CD4-positive, alpha-beta T cell (primary cell): ENCODE measurements around the gene COPA. TPM values are rescaled to one million over a fixed set of nuclear protein-coding genes. Genes with fewer than 3 reads are reported as not detected.

Source experiments
- ATAC-seq: fragments of 200-7000 bp; cut with Tn5 transposase; one replicate; pipeline ENCODE4 v1.10.0; 2022; ENCODE audit warnings: mild to moderate bottlenecking; ENCODE audit not compliant: poor library complexity
- CTCF ChIA-PET: fragments of 350-600 bp; sonication (Branson Sonifier 250); formaldehyde crosslinking; loops from one replicate; lab custom pipeline; 2021; ENCODE audit warnings: antibody characterized with exemption, inconsistent platforms; lab: Charles Lee
- POLR2A ChIA-PET: fragments of 350-600 bp; sonication (Branson Sonifier 250); formaldehyde crosslinking; loops from one replicate; lab custom pipeline; 2021; ENCODE audit warnings: antibody characterized with exemption, inconsistent platforms; lab: Charles Lee
- DNase-seq, 14 experiments: peaks; one replicate each; pipeline ENCODE4 v3.0.0-alpha.2; 2013 to 2020; ENCODE audit warnings: mixed read lengths in 2 of 14
- H3K27ac ChIP-seq, 2 donors: one replicate each; pipeline versions ENCODE4 v1.5.1 to v1.7.0; 2013; ENCODE audit warnings: low read length in 2 of 2, low read depth in 1 of 2, mild to moderate bottlenecking in 1 of 2
- H3K27me3 ChIP-seq, 2 experiments: 1 replicate in 1 of 2; 2 replicates in 1 of 2; pipeline versions ENCODE4 v1.6.1 to v1.7.0; 2013; ENCODE audit warnings: low read length in 2 of 2, control low read depth in 1 of 2, mild to moderate bottlenecking in 1 of 2, moderate library complexity in 1 of 2; ENCODE audit not compliant: insufficient read depth in 2 of 2, control insufficient read depth in 1 of 2
- H3K36me3 ChIP-seq: one replicate; pipeline ENCODE4 v1.6.1; 2013; ENCODE audit warnings: low read length, control low read depth; ENCODE audit not compliant: insufficient read depth
- H3K4me1 ChIP-seq: one replicate; pipeline ENCODE4 v1.6.1; 2013; ENCODE audit warnings: low read length, control low read depth; ENCODE audit not compliant: insufficient read depth
- H3K4me3 ChIP-seq: one replicate; pipeline ENCODE4 v1.5.1; 2013; ENCODE audit warnings: mild to moderate bottlenecking, low read length, moderate library complexity
- H3K9me3 ChIP-seq, 2 experiments: 1 replicate in 1 of 2; 2 replicates in 1 of 2; pipeline versions ENCODE4 v1.6.1 to v1.7.0; 2013; ENCODE audit warnings: low read length in 2 of 2, mild to moderate bottlenecking in 2 of 2, control low read depth in 1 of 2, moderate library complexity in 1 of 2; ENCODE audit not compliant: control insufficient read depth in 1 of 2, insufficient read depth in 1 of 2
- H3K27ac Mint-ChIP-seq: one replicate; pipeline ENCODE4 v1.8.0; 2020; ENCODE audit warnings: mixed read lengths
- H3K27me3 Mint-ChIP-seq: one replicate; pipeline ENCODE4 v1.8.0; 2021; ENCODE audit warnings: mixed read lengths
- H3K36me3 Mint-ChIP-seq: one replicate; pipeline ENCODE4 v1.8.0; 2021; ENCODE audit warnings: low read depth, mixed read lengths
- H3K4me1 Mint-ChIP-seq: one replicate; pipeline ENCODE4 v1.8.0; 2021; ENCODE audit warnings: low read depth, mixed read lengths
- H3K4me3 Mint-ChIP-seq: one replicate; pipeline ENCODE4 v1.8.0; 2020; ENCODE audit warnings: mild to moderate bottlenecking, mixed read lengths
- H3K9me3 Mint-ChIP-seq: one replicate; pipeline ENCODE4 v1.8.0; 2020; ENCODE audit warnings: mixed read lengths
- CTCF ChIP-seq: fragments of 200-600 bp; IDR thresholded peaks from one replicate; pipeline ENCODE4 v1.8.0; 2022; ENCODE audit warnings: antibody characterized with exemption, mild to moderate bottlenecking
- intact Hi-C, 2 experiments: fragments of 100-400 bp; cut with DNase I in 1 of 2; cut with micrococcal nuclease in 1 of 2; formaldehyde crosslinking; loops; one replicate each; pipeline versions ENCODE4 v1.15.1 to v1.9.0; 2023 to 2025; cut with DNase I, micrococcal nuclease
- total RNA-seq, 174 experiments: library from RNA in 2 of 174; stranded (reverse) in 2 of 174; gene quantifications; one replicate each; pipeline ENCODE4 v1.2.3 and lab custom pipeline; 2021 to 2026

Gene COPA
- total RNA-seq, 2 experiments from 2014 or later, result 95.0 to 107 TPM

GRCh38 chr1:160267284-160267991 lies 75.6 kb downstream of the COPA start:
- Histone ChIP-seq H3K27ac (no peak overlapping the region), H3K27me3 (no peaks in the 10 kb centered on the region), H3K4me1 (peaks cover 10% of the 10 kb centered on the region), H3K36me3 (no peaks in the 10 kb centered on the region), H3K4me3 (no peak overlapping the region), H3K9me3 (no peaks in the 10 kb centered on the region)
- CTCF ChIA-PET, result interaction anchor here (1.5 kb wide), 1 partner anchor 24 kb away, joined by 3 read pairs; no protein-coding TSS in a partner anchor
- intact Hi-C loops, result no loop called here
- Mint-ChIP-seq H3K4me1 (peaks cover 13% of the 10 kb centered on the region), H3K27ac (no peak overlapping the region), H3K4me3 (no peak overlapping the region), H3K36me3 (peaks cover 2% of the 10 kb centered on the region), H3K27me3 (no peaks in the 10 kb centered on the region), H3K9me3 (no peaks in the 10 kb centered on the region)
- ATAC-seq, result no peak
- TF ChIP-seq CTCF, result no peak
- POLR2A ChIA-PET, result no interaction called here
- DNase-seq, result no peak

GRCh38 chr1:160264795-160265307 lies 78.2 kb downstream of the COPA start:
- ATAC-seq (no peak), DNase-seq (no peak)
- H3K27ac ChIP-seq, result no peak overlapping the region
- H3K36me3 ChIP-seq, result no peaks in the 10 kb centered on the region
- H3K4me1 Mint-ChIP-seq, result peaks cover 35% of the 10 kb centered on the region
- no peaks in the 10 kb centered on the region for H3K9me3 ChIP-seq
- peaks cover 22% of the 10 kb centered on the region for H3K36me3 Mint-ChIP-seq
- H3K27me3 ChIP-seq, result no peaks in the 10 kb centered on the region
- H3K27ac Mint-ChIP-seq, result no peak overlapping the region
- no peak overlapping the region for H3K4me3 Mint-ChIP-seq
- H3K4me3 ChIP-seq, result no peak overlapping the region
- peaks cover 20% of the 10 kb centered on the region for H3K4me1 ChIP-seq
- intact Hi-C loops, result loop anchor here in 1 of 2 experiments (5.0 kb wide), 1 partner anchor 77 kb away; the partner anchor contains the start of genes COPA and NCSTN
- no peaks in the 10 kb centered on the region for H3K9me3 Mint-ChIP-seq
- POLR2A ChIA-PET, result interaction anchor here (0.9 to 2.0 kb wide), 3 partner anchors 20 to 54 kb away, joined by 3 to 7 read pairs (median 6); partner anchors contain the start of gene PEX19
- CTCF ChIA-PET, result interaction anchor here (1.3 to 6.1 kb wide), 4 partner anchors 13 to 26 kb away, joined by 3 to 28 read pairs (median 6); partner anchors contain the start of gene PEX19
- no peak for TF ChIP-seq CTCF
- no peaks in the 10 kb centered on the region for H3K27me3 Mint-ChIP-seq

GRCh38 chr1:160261893-160262794 lies 80.9 kb downstream of the COPA start, which contains the start of gene DCAF8:
TSS of gene DCAF8 (minus strand) at chr1:160262549. CDS start at chr1:160244008, 18,541 bp downstream.
- Histone ChIP-seq H3K36me3 (no peaks in the 10 kb centered on the region), H3K9me3 (no peaks in the 10 kb centered on the region), H3K27ac (peak within 1 kb of the TSS; percentile 98 to 99), H3K27me3 (no peaks in the 10 kb centered on the region), H3K4me1 (peaks cover 33% of the 10 kb centered on the region), H3K4me3 (peak within 1 kb of the TSS; percentile 83)
- Mint-ChIP-seq H3K27me3 (no peaks in the 10 kb centered on the region), H3K4me1 (peaks cover 55% of the 10 kb centered on the region), H3K36me3 (peaks cover 33% of the 10 kb centered on the region), H3K9me3 (no peaks in the 10 kb centered on the region), H3K4me3 (peak within 1 kb of the TSS; percentile 96), H3K27ac (peak within 1 kb of the TSS; percentile 97)
- ATAC-seq (peak; percentile 86), DNase-seq (peak; percentile 96 to 99 (median 98))
- ChIA-PET POLR2A (interaction anchor here (0.6 to 6.4 kb wide), 30 partner anchors 8 to 1277 kb away, joined by 3 to 73 read pairs (median 4); partner anchors contain the start of genes ARHGAP30, IGSF8, KCNJ9 and NDUFS2), CTCF (interaction anchor here (0.9 to 6.1 kb wide), 5 partner anchors 10 to 161 kb away, joined by 3 to 28 read pairs (median 7); partner anchors contain the start of gene PEX19)
- intact Hi-C loops, result loop anchor here (1.0 to 5.0 kb wide), 3 partner anchors 23 to 163 kb away; partner anchors contain the start of genes COPA (in 1 of the 2), NCSTN (in 1 of the 2) and PEX19 (in 1 of the 2)
- no peak for TF ChIP-seq CTCF
